ENCODE results near the gene SLC1A4.

DNA sequence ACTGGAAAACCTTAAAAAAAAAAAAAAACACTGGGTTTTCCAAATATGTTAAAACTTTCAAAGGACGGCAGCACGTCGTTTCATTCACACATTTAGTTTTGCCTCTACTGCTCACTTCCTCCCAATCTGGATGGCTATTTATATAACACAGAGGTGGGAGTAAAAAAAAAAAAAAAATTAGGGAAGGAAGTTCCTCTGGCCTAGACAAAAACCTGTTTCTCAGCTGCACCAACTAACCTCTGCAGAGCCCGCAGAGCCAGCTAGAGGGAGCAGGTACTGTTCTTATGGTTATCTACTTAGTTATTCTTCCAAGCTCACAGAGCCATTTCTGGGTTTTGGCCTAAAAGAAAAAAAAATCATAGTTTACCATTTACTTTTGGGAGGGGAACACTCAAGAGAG is 28.1 kb downstream of the SLC1A4 start:
- TF ChIP-seq POLR2AphosphoS5 (IDR thresholded peaks at IDR 0.05), result no peak
- TF ChIP-seq POLR2A (IDR thresholded peaks at IDR 0.05), result no peak
- TF ChIP-seq, protein P1, sequence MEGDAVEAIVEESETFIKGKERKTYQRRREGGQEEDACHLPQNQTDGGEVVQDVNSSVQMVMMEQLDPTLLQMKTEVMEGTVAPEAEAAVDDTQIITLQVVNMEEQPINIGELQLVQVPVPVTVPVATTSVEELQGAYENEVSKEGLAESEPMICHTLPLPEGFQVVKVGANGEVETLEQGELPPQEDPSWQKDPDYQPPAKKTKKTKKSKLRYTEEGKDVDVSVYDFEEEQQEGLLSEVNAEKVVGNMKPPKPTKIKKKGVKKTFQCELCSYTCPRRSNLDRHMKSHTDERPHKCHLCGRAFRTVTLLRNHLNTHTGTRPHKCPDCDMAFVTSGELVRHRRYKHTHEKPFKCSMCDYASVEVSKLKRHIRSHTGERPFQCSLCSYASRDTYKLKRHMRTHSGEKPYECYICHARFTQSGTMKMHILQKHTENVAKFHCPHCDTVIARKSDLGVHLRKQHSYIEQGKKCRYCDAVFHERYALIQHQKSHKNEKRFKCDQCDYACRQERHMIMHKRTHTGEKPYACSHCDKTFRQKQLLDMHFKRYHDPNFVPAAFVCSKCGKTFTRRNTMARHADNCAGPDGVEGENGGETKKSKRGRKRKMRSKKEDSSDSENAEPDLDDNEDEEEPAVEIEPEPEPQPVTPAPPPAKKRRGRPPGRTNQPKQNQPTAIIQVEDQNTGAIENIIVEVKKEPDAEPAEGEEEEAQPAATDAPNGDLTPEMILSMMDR (IDR thresholded peaks at IDR 0.05), result peak in 4 of 5 experiments; percentile 17 to 40 (median 26)
- TF ChIP-seq EP300 (IDR thresholded peaks at IDR 0.05; ENCODE audit: low read depth), result no peak

Measured in transverse colon (tissue), 4 donors.